ENCODE data around the gene CRABP1.

GRCh38 chr15:78359041-78359808 is 19.1 kb downstream of the CRABP1 start:
- TF ChIP-seq PBX3 (IDR thresholded peaks at IDR 0.05; ENCODE audit: insufficient replicate concordance, low read depth, low read length) (no peak), POLR2A (IDR thresholded peaks at IDR 0.05; ENCODE audit: low read depth, low read length) (no peak), NR2C2 (IDR thresholded peaks at IDR 0.05; ENCODE audit: borderline replicate concordance, control insufficient read depth, insufficient read length, low read depth) (no peak), RFX5 (IDR thresholded peaks at IDR 0.05; ENCODE audit: low read depth, low read length) (no peak), USF2 (IDR thresholded peaks at IDR 0.05; ENCODE audit: borderline replicate concordance, low read depth, low read length) (no peak), FOXM1 (IDR thresholded peaks at IDR 0.05; ENCODE audit: low read depth, low read length) (no peak), BHLHE40 (IDR thresholded peaks at IDR 0.05; ENCODE audit: borderline replicate concordance in 1 of 2, low read depth in 2 of 2, low read length in 1 of 2) (no peak), PKNOX1 (IDR thresholded peaks at IDR 0.05) (no peak), EZH2 (IDR thresholded peaks at IDR 0.05; ENCODE audit: borderline replicate concordance, control insufficient read depth, low read depth, low read length) (no peak), RAD21 (IDR thresholded peaks at IDR 0.05; ENCODE audit: insufficient read depth, low read depth, low read length) (no peak), MAX (IDR thresholded peaks at IDR 0.05; ENCODE audit: low read depth, low read length) (no peak)

Data from GM12878 (cell line).